ENCODE measurements around the gene GPR84.

GRCh38 chr12:54392485-54393206 lies 28.4 kb upstream of the GPR84 start:
- TF ChIP-seq POLR2AphosphoS5 (IDR thresholded peaks at IDR 0.05; ENCODE audit: low read length), result no peak
- TF ChIP-seq CTCF (IDR thresholded peaks at IDR 0.05 in 2 of 3, conservative IDR thresholded peaks at IDR 0.05 in 1 of 3; ENCODE audit: control insufficient read depth in 2 of 3, extremely low read depth in 1 of 3, insufficient read depth in 1 of 3, low read depth in 3 of 3, low read length in 3 of 3), result no peak
- no peak for TF ChIP-seq RAD21 (IDR thresholded peaks at IDR 0.05; ENCODE audit: insufficient read depth, low read depth, low read length)
- TF ChIP-seq SIN3A (IDR thresholded peaks at IDR 0.05; ENCODE audit: low read depth, low read length), result no peak
- TF ChIP-seq EZH2 (IDR thresholded peaks at IDR 0.05; ENCODE audit: borderline replicate concordance, control insufficient read depth, low read depth, low read length), result no peak
- no peak for TF ChIP-seq ETV6 (conservative IDR thresholded peaks at IDR 0.05 in 1 of 2, IDR thresholded peaks at IDR 0.05 in 1 of 2; ENCODE audit: borderline replicate concordance in 1 of 2, low read depth in 1 of 2)
- TF ChIP-seq CHD2 (IDR thresholded peaks at IDR 0.05; ENCODE audit: borderline replicate concordance, low read depth, low read length), result no peak
- TF ChIP-seq SMARCA5 (IDR thresholded peaks at IDR 0.05), result no peak
- no peak for TF ChIP-seq EP300 (IDR thresholded peaks at IDR 0.05; ENCODE audit: borderline replicate concordance in 1 of 2, control insufficient read depth in 1 of 2, low read depth in 2 of 2, low read length in 2 of 2)
- TF ChIP-seq ZNF622 (IDR thresholded peaks at IDR 0.05), result no peak
- no peak for TF ChIP-seq SREBF2 (IDR thresholded peaks at IDR 0.05; ENCODE audit: low read length)

Data from GM12878 (cell line).